AG10803 (cell line): ENCODE data around the gene PAGR1.
A peak's percentile ranks its signal among the peaks of the same experiment; 100 is the strongest.

Experiments used
- DNase-seq: peaks from one replicate; pipeline ENCODE4 v3.0.0; 2010; ENCODE audit warnings: low read depth
- H3K4me3 ChIP-seq: 2 replicates; pipeline ENCODE4 v1.5.1; 2011; ENCODE audit warnings: mild to moderate bottlenecking, low read length, control low read depth
- TF ChIP-seq, protein P1 (sequence below): conservative IDR thresholded peaks from 2 replicates; pipeline ENCODE4 v1.5.1; 2011; ENCODE audit warnings: mild to moderate bottlenecking, low read length, control low read depth, inconsistent platforms

The PAGR1 gene

DNA sequence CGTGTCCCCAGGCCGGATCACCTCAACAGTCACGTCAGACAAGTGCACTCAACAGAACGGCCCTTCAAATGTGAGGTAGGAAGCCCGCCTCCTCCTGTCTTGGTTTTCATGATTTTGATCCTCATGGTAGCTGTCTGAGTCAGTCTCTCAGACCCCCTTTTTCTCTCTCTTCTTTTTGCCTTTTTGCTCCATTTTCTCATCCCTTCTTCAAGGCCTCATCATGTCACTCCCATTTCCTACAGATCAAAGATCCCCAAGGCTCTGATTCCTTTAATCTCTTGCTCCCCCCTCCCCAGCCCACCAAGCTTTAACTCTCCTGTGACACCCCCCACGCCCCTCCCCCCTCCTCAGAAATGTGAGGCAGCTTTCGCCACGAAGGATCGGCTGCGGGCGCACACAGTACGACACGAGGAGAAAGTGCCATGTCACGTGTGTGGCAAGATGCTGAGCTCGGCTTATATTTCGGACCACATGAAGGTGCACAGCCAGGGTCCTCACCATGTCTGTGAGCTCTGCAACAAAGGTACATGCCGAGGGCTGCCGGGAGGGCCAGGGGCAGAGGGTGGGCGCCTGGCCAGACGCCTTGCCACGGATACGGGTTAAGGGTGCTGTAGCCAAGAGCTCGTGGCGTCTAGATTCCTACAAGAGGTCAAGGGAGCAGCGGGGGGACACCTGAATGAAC is 7.6 kb upstream of the PAGR1 start:
- no peak for DNase-seq
- H3K4me3 ChIP-seq: peak overlapping the region; percentile 71

DNA sequence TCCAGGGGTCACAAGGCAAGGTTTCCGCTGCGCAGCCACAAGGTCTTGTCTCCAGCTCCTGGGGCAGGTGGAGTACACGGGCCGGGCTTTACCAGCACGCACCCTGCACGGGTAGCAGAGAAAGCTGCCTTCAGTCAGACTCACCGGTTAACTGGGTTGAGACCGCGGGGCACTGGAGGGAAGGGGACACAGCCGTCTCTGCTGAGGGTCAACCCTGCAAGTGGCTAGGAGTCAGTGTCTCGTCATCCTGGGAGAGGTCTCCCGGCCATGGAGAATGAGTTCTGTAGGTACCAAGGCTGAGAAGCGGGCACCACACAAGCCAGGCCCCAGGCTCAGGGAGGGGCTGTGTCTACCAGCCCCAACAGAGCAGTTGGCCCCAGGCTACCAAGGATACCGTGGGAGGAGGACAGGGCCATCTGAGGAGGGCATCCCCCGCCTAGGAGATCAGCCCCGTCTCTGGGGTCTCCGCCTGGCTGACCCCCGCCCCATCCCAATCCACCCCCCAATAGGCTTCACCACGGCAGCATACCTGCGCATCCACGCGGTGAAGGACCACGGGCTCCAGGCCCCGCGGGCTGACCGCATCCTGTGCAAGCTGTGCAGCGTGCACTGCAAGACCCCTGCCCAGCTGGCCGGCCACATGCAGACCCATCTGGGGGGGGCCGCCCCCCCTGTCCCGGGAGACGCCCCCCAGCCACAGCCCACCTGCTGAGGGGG is 6.8 kb upstream of the PAGR1 start:
- DNase-seq: no peak
- peak overlapping the region; percentile 71 for H3K4me3 ChIP-seq
- TF ChIP-seq, protein P1, sequence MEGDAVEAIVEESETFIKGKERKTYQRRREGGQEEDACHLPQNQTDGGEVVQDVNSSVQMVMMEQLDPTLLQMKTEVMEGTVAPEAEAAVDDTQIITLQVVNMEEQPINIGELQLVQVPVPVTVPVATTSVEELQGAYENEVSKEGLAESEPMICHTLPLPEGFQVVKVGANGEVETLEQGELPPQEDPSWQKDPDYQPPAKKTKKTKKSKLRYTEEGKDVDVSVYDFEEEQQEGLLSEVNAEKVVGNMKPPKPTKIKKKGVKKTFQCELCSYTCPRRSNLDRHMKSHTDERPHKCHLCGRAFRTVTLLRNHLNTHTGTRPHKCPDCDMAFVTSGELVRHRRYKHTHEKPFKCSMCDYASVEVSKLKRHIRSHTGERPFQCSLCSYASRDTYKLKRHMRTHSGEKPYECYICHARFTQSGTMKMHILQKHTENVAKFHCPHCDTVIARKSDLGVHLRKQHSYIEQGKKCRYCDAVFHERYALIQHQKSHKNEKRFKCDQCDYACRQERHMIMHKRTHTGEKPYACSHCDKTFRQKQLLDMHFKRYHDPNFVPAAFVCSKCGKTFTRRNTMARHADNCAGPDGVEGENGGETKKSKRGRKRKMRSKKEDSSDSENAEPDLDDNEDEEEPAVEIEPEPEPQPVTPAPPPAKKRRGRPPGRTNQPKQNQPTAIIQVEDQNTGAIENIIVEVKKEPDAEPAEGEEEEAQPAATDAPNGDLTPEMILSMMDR: no peak

More for the DNA sequence above, 7.6 kb upstream of the PAGR1 start:
- TF ChIP-seq, protein P1: no peak

DNA sequence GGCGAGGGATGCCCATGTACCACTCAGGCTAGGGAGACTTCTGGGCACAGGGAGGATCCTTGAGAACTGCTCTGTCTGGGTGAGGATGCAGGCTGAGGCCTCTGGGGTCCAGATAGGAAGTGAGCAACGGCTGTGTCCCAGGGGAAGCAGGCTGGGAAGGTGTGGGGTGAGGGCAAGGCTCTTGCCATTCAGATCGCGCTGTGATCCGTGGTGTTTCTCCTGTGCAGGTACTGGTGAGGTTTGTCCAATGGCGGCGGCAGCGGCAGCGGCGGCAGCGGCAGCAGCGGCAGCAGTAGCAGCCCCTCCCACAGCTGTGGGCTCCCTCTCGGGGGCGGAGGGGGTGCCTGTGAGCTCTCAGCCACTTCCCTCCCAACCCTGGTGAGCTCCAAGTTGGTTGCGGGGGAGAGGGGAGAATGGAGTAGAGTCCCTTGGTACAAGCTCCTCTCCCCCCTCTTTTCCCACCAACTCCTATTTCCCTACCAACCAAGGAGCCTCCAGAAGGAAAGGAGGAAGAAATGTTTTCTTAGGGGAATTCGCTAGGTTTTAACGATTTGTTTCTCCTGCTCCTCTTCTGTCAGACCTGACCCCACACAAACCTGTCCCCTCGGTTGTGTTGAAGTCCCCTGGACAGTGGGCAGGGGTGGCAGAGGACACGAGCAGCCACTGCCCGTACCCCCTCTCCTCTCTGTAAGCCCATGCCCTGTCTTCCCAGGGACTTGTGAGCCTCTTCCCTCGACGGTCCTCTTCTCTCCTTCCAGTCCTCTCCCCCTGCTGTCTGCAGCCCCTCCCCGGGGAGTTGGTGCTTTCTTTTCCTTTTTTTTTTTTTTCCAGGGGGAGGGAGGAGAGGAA is 5.9 kb upstream of the PAGR1 start:
- H3K4me3 ChIP-seq: no peak overlapping the region
- no peak for DNase-seq
- TF ChIP-seq, protein P1: no peak

DNA sequence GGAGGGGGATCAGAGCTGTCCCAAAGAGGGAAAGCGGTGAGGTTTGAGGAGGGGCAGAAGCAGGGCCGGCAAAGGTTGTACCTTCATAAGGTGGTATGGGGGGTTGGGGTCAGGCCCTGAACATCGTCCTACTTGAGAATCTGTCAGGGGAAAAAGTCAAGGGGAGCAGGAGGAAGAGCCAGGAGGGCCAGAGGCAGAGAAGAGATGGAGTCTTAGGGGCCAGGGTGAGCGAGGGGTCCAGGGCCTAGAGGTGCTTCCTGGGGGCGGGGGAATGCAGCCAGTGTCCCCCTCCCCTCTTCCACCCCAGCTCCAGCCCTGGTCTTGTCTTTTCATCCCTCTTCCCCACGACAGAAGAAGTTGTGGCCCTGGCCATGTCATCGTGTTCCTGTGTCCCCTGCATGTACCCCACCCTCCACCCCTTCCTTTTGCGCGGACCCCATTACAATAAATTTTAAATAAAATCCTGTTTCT is 5.2 kb upstream of the PAGR1 start:
- TF ChIP-seq, protein P1: no peak
- H3K4me3 ChIP-seq: peak overlapping the region; percentile 8; the same call in 1 of the 2 replicates

DNA sequence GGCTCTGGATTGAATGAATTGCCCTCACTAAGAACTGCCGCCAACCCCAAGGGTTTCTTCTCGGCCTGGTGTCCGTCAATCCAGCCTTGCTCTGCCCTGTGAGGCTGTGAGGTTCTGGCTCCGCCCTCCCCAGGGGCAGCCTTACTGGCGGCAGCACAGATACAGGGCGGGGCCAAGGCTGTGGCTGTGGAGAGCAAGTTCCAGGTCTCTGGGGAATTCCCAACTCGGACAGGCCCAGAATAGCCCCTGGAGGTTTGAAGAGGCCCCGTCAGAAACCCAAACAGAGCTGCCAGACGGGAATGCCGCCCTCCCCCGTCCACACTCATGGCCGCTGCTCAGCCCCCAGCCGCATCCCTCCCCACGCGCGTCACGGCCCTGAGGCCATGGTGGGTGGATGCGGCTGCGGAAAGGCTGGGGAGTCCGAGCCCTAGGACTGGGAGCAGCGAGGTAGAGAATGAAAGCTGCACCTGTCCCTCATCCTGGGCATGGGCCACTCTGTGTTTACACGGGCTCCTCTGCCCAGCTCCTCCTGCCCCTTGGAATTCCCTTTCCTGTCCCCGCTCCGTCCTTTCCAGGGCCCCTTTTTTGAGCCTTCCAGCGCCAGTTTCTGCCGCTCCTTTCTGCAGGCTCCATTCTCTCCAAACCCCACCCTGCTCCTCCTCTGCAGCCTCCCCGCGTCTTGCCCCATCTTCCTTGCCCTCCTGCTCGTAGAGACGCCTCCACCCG is 4.6 kb upstream of the PAGR1 start:
- H3K4me3 ChIP-seq: peak overlapping the region; percentile 70
- DNase-seq: peak; percentile 98
- TF ChIP-seq, protein P1: no peak

More for the DNA sequence above, 5.2 kb upstream of the PAGR1 start:
- DNase-seq: no peak

DNA sequence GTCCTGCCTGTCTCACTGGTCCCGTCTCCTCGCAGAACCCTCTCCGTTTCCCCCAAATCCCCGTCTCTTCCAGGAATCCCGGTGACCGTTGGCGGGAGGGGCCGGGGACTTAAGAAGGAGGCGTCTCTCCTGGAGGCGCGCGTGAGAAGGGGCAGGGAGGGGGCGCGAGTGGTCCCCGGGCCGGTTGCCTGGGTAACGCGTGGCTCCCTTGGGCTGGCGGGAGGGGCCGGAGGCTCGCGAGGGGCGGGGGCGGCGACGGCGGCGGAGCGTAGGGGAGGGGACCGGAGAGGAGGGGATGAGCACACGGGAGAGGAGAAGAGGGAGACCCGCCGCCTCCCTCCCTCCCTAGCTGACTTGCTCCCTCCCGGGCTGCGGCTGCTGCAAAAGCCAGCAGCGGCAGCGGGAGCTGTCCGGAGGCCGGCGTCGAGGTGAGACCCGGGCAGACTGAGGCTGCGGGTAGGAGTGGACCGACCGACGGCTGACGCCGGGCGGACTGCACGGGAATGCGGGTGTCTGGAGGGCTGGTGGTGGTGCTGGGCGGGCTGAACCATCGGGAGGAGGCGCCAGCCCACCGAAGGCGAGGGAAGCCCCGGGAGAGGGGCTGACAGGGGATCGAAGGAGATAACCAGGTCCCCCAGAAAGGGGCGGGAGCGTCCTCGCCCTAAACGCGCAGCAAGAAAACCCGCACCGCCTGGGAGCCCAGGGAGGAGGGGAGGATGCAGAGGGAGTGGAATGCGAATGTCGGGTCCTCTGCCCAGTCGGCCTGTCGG is 3.9 kb upstream of the PAGR1 start, which contains the start of gene PRRT2:
Gene PRRT2, plus strand, starts transcription at position 298 of the 770 bp plus-strand sequence. CDS start 862 bp downstream, outside the sequence.
- H3K4me3 ChIP-seq: peak within 1 kb of the TSS; percentile 70
- TF ChIP-seq, protein P1: no peak; the same call in 1 of the 2 replicates
- DNase-seq: peak; percentile 38
